Heart left ventricle (tissue), 16 donors: Measurements from ENCODE around the gene SARS1. TPM values are rescaled to one million over a fixed set of nuclear protein-coding genes. Genes with fewer than 3 reads are reported as not detected.

Experiments
- ATAC-seq, 4 donors: fragments of 200-7000 bp; cut with Tn5 transposase; one replicate each; pipeline ENCODE4 v1.9.1; 2020 to 2022; ENCODE audit warnings: moderate library complexity in 4 of 4, mild to moderate bottlenecking in 3 of 4, moderate number of reproducible peaks in 1 of 4
- DNase-seq, 5 donors: peaks; one replicate each; pipeline ENCODE4 v3.0.0-alpha.2; 2020
- H3K27ac ChIP-seq, 12 donors: fragments of 200-600 bp; sonication (generic) in 4 of 12; one replicate each; pipeline versions ENCODE4 v1.5.0 to v1.8.0; 2016 to 2022; ENCODE audit warnings: mild to moderate bottlenecking in 2 of 12
- H3K27me3 ChIP-seq, 9 donors: fragments of 200-600 bp; sonication (generic) in 2 of 9; one replicate each; pipeline versions ENCODE4 v1.5.1 to v1.8.0; 2016 to 2022; ENCODE audit warnings: mild to moderate bottlenecking in 3 of 9
- H3K36me3 ChIP-seq, 9 donors: fragments of 200-600 bp; sonication (generic) in 2 of 9; one replicate each; pipeline versions ENCODE4 v1.5.0 to v1.8.0; 2018 to 2022; ENCODE audit warnings: mild to moderate bottlenecking in 2 of 9
- H3K4me1 ChIP-seq, 12 donors: fragments of 200-600 bp; sonication (generic) in 4 of 12; one replicate each; pipeline versions ENCODE4 v1.5.0 to v1.8.0; 2016 to 2022; ENCODE audit warnings: mild to moderate bottlenecking in 3 of 12
- H3K4me3 ChIP-seq, 12 donors: fragments of 200-600 bp; sonication (generic) in 4 of 12; one replicate each; pipeline versions ENCODE4 v1.5.0 to v1.8.0; 2017 to 2022; ENCODE audit warnings: mild to moderate bottlenecking in 9 of 12, moderate library complexity in 4 of 12
- H3K9me3 ChIP-seq, 12 donors: fragments of 200-600 bp; sonication (generic) in 4 of 12; one replicate each; pipeline versions ENCODE4 v1.5.0 to v1.8.0; 2016 to 2022; ENCODE audit warnings: mild to moderate bottlenecking in 1 of 12
- POLR2A ChIP-seq, 2 donors: fragments of 450-650 bp; IDR thresholded peaks; one replicate each; pipeline ENCODE4 v1.6.1; 2017; ENCODE audit warnings: antibody characterized with exemption in 2 of 2, mild to moderate bottlenecking in 2 of 2, moderate library complexity in 2 of 2
- WGBS, 4 donors: extraction: QIAGEN DNeasy Blood & Tissue Kit in 2 of 4; methylation state at CpG; one replicate each; pipeline versions ENCODE4 v1.1.5 to v1.1.7; 2013 to 2018; 5-methylcytosine and 5-hydroxymethylcytosine counted together
- intact Hi-C, 10 donors: fragments of 100-400 bp; cut with DNase I; formaldehyde crosslinking; loops; one replicate each; pipeline versions ENCODE4 v1.11.1 to v1.14.2; 2022
- polyA plus RNA-seq, 2 donors: library from polyadenylated mRNA; stranded (reverse); fragments of 200-250 nt; gene quantifications; one replicate each; pipeline ENCODE4 v1.2.3, GENCODE V29; 2013
- total RNA-seq, 9 donors: library from RNA; depleted of rRNA in 2 of 9; stranded (reverse); fragments of >200 nt in 2 of 9; fragmentation: NEBNext Ultra II Directional in 3 of 9; extraction: Animal tissue kit (Norgen Biotek cat#: 25700) in 3 of 9; gene quantifications; one replicate each; pipeline versions ENCODE4 v1.1.0 to v1.2.4, GENCODE V29; 2016 to 2023
- TF ChIP-seq, protein P1 (sequence below), 12 donors: fragments of 200-600 bp; sonication (generic) in 4 of 12; IDR thresholded peaks; one replicate each; pipeline versions ENCODE4 v1.5.0 to v1.8.0; 2018 to 2022; ENCODE audit warnings: antibody characterized with exemption in 12 of 12, mild to moderate bottlenecking in 5 of 12
- donor health status: ischemic (EF 13 %, LVEDD 7.1; RV severe dilation, severe dysfunction).
- donor health status: healthy with polysubstance abuse.
- donor health status: DM: no; HTN: yes; CAD: no.
- donor health status: DM: no; HTN: no; CAD: no.
- donor health status: ischemic (EF 25% LVEDD 6.9; RV normal size, moderate dysfunction).
- donor health status: ischemic (EF 25% LVEDD 5.7; RV mildly dilated, moderate dysfunction).
- donor health status: healthy.
- donor health status: DM: yes; HTN: yes; CAD: no.
- donor health status: ischemic (EF 35%, LVEDD 5.7; RV mildly dilated, moderate dysfunction).
- donor health status: nonischemic (EF 11% LVEDD 7.7; RV severe dilation, severe dysfunction).
- donor health status: DM: yes; HTN: yes; CAD: no.
- donor health status: PGD.
- donor health status: ischemic (EF 29% LVEDD 5.4; RV normal size, mild dysfunction).
- donor health status: nonischemic (EF 23%, LVEDD 6.1; RV moderate dilation, normal function).

Gene SARS1
- total and polyA plus RNA-seq, 11 donors = 41.1 to 179 (median 102) TPM

DNA sequence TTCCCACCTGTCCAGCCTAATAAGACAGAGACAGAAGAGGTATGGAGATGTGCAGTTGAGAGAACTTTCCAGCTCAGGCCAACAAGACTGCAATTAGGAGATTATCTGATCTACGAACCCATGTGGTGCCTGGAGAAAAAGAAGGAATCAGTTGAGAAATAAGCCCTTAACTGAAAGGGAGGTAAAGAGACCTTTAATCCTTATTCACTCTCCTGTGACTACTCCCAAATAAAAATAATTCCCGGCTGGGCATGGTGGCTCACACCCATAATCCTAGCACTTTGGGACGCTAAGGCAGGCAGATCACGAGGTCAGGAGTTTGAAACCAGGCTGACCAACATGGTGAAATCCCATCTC lies 31.9 kb upstream of the SARS1 start:
- no peaks in the 10 kb centered on the region for H3K27me3 ChIP-seq

DNA sequence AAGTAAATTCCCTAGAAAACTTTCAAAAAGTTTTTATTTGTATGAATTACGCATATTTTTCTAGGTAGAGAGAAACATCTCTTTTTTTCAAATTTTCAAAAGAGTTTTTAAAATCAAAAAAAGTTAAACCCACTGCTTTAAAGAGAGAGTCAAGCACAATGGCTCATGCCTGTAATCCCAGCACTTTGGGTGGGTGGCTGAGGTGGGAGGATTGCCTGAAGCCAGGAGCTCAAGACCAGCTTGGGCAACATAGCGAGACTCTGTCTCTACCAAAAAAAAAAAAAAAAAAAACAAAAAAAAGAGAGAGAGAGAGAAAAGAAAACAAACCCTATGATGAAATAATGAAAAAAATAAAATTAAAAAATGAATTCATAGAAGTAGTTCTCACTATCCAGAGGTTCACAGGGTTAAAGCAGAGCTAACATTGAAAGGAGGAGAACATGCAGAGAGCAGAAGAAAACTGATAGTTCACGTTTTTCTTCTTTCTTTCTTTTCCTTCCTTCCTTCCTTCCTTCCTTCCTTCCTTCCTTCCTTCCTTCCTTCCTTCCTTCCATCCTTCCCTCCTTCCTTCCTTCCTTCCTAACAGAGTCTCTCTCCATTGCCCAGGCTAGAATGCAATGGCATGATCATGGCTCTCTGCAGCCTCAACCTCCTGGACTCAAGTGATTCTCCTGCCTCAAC lies 30.5 kb upstream of the SARS1 start:
- Histone ChIP-seq H3K9me3 (no peaks in the 10 kb centered on the region), H3K4me3 (no peak overlapping the region), H3K36me3 (no peaks in the 10 kb centered on the region), H3K27ac (no peak overlapping the region), H3K27me3 (no peaks in the 10 kb centered on the region), H3K4me1 (peaks cover 0 to 12% (median 0%) of the 10 kb centered on the region in 12 donors)
- DNase-seq = no peak
- WGBS, 4 donors = 79 to 83% (median 81%) methylated on average over 3 of the region's 3 CpGs
- ATAC-seq = no peak
- TF ChIP-seq POLR2A (IDR thresholded peaks at IDR 0.05) = no peak
- TF ChIP-seq, protein P1, sequence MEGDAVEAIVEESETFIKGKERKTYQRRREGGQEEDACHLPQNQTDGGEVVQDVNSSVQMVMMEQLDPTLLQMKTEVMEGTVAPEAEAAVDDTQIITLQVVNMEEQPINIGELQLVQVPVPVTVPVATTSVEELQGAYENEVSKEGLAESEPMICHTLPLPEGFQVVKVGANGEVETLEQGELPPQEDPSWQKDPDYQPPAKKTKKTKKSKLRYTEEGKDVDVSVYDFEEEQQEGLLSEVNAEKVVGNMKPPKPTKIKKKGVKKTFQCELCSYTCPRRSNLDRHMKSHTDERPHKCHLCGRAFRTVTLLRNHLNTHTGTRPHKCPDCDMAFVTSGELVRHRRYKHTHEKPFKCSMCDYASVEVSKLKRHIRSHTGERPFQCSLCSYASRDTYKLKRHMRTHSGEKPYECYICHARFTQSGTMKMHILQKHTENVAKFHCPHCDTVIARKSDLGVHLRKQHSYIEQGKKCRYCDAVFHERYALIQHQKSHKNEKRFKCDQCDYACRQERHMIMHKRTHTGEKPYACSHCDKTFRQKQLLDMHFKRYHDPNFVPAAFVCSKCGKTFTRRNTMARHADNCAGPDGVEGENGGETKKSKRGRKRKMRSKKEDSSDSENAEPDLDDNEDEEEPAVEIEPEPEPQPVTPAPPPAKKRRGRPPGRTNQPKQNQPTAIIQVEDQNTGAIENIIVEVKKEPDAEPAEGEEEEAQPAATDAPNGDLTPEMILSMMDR (IDR thresholded peaks at IDR 0.05) = no peak
- intact Hi-C loops = no loop called here

More for the DNA sequence above, 31.9 kb upstream of the SARS1 start:
- intact Hi-C loops = no loop called here
- Histone ChIP-seq H3K4me3 (no peak overlapping the region), H3K4me1 (peaks cover 0 to 8% (median 0%) of the 10 kb centered on the region in 12 donors), H3K27ac (no peak overlapping the region), H3K9me3 (no peaks in the 10 kb centered on the region), H3K36me3 (no peaks in the 10 kb centered on the region)
- DNase-seq (no peak), ATAC-seq (no peak)
- TF ChIP-seq, protein P1 (IDR thresholded peaks at IDR 0.05) = no peak
- no peak for TF ChIP-seq POLR2A (IDR thresholded peaks at IDR 0.05)
- WGBS, 4 donors = 69 to 80% (median 75%) methylated on average over 4 of the region's 4 CpGs

DNA sequence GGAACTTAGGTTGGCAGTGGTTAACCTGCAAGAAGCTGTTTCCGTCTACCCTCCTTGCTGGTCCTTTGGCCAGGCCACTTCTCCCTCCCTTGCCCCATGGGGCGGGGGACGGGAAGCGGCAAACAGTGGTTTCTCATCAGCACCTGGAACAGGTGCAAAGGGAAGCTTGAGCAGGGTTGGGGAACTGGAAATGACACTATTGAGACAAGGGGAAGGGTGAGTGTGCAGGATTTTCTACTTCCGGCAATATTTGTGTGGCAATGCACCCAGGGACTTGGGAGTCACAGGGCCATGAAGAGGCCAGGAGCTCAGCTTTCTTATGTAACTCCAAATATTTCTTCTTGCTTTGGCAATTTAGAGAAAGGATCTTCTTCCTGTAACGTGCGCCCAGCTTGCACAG lies 29.0 kb upstream of the SARS1 start:
- Histone ChIP-seq H3K36me3 (no peaks in the 10 kb centered on the region), H3K9me3 (no peaks in the 10 kb centered on the region), H3K27ac (no peak overlapping the region), H3K4me1 (peaks cover 0 to 12% (median 0%) of the 10 kb centered on the region in 12 donors), H3K27me3 (no peaks in the 10 kb centered on the region), H3K4me3 (no peak overlapping the region)
- WGBS, 4 donors = 94 to 96% (median 94%) methylated on average over 7 of the region's 7 CpGs
- intact Hi-C loops = no loop called here
- peak in 2 of 4 donors; percentile 18 to 39 for ATAC-seq
- no peak for DNase-seq
- TF ChIP-seq, protein P1 (IDR thresholded peaks at IDR 0.05) = no peak
- TF ChIP-seq POLR2A (IDR thresholded peaks at IDR 0.05) = no peak

DNA sequence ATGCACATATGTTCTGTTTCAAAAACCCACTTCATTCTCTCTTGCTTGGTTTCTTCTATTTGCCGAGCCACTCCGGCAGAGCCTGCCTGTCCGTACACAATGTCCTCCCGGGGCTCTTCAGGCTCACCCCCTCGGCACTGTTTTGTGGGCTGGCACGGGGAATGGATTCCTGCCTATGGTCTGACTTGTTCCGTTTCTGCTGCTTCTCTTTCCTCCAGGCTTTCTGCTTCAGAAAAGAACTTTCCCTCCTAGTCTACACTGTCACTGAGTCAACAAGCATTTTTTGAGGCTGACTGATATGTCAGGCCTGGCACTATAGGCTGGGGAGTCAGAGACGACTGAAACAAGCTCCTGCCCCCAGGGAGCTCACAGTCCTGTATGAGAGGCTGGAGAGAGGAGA lies 28.4 kb upstream of the SARS1 start:
- H3K4me1 ChIP-seq = peaks cover 0 to 12% (median 0%) of the 10 kb centered on the region in 12 donors
- ATAC-seq = no peak
- TF ChIP-seq POLR2A (IDR thresholded peaks at IDR 0.05) = no peak
- TF ChIP-seq, protein P1 (IDR thresholded peaks at IDR 0.05) = no peak
- H3K4me3 ChIP-seq = no peak overlapping the region
- no peak overlapping the region for H3K27ac ChIP-seq
- no peaks in the 10 kb centered on the region for H3K36me3 ChIP-seq
- H3K9me3 ChIP-seq = no peaks in the 10 kb centered on the region
- WGBS, 4 donors = 77 to 90% (median 87%) methylated on average over 8 of the region's 8 CpGs
- no peak for DNase-seq
- no peaks in the 10 kb centered on the region for H3K27me3 ChIP-seq
- intact Hi-C loops = no loop called here
